H9 (cell line): Measurements from ENCODE around the gene ZNF664. TPM values are rescaled to one million over a fixed set of nuclear protein-coding genes. Genes with fewer than 3 reads are reported as not detected.

ENCODE experiments used
- DNase-seq: peaks from one replicate; pipeline ENCODE4 v3.0.0-alpha.2; 2017
- H2AFZ ChIP-seq: one replicate; pipeline ENCODE4 v1.6.1; 2013; ENCODE audit warnings: mild to moderate bottlenecking, low read length, control low read depth, moderate library complexity
- H2AK5ac ChIP-seq: 2 replicates; pipeline ENCODE4 v1.6.1; 2013; ENCODE audit warnings: low read length, control low read depth, mixed read lengths; ENCODE audit not compliant: insufficient read length
- H2BK120ac ChIP-seq: one replicate; pipeline ENCODE4 v1.6.1; 2013; ENCODE audit warnings: low read depth, mild to moderate bottlenecking, low read length, control low read depth, inconsistent platforms; ENCODE audit not compliant: poor library complexity, severe bottlenecking
- H2BK12ac ChIP-seq: 2 replicates; pipeline ENCODE4 v1.6.1; 2013; ENCODE audit warnings: low read length, control low read depth, mixed read lengths, low read depth; ENCODE audit not compliant: insufficient read length
- H2BK15ac ChIP-seq: 2 replicates; pipeline ENCODE4 v1.6.1; 2013; ENCODE audit warnings: low read depth, low read length, control low read depth
- H2BK20ac ChIP-seq: one replicate; pipeline ENCODE4 v1.6.1; 2013; ENCODE audit warnings: low read depth, mild to moderate bottlenecking, low read length, control low read depth, inconsistent platforms; ENCODE audit not compliant: poor library complexity, severe bottlenecking
- H2BK5ac ChIP-seq: 2 replicates; pipeline ENCODE4 v1.6.1; 2013; ENCODE audit warnings: low read length, control low read depth, mixed read lengths; ENCODE audit not compliant: insufficient read length
- H3K14ac ChIP-seq: 2 replicates; pipeline ENCODE4 v1.6.1; 2013; ENCODE audit warnings: low read length, control low read depth; ENCODE audit not compliant: insufficient read depth
- H3K18ac ChIP-seq: 2 replicates; pipeline ENCODE4 v1.6.1; 2013; ENCODE audit warnings: low read depth, mild to moderate bottlenecking, mixed read lengths, low read length, control low read depth; ENCODE audit not compliant: insufficient read length
- H3K23ac ChIP-seq: 2 replicates; pipeline ENCODE4 v1.6.1; 2013; ENCODE audit warnings: low read length, control low read depth, mixed read lengths, low read depth; ENCODE audit not compliant: insufficient read length
- H3K23me2 ChIP-seq: 2 replicates; pipeline ENCODE4 v1.6.1; 2013; ENCODE audit warnings: low read depth, mild to moderate bottlenecking, mixed read lengths, low read length, control low read depth; ENCODE audit not compliant: insufficient read length, poor library complexity, severe bottlenecking
- H3K27ac ChIP-seq: 2 replicates; pipeline ENCODE4 v1.5.1; 2013; ENCODE audit warnings: low read length, control low read depth, mixed read lengths, low read depth; ENCODE audit not compliant: insufficient read length
- H3K27me3 ChIP-seq: 2 replicates; pipeline ENCODE4 v1.6.1; 2013; ENCODE audit warnings: low read length, control low read depth, inconsistent platforms; ENCODE audit not compliant: insufficient read depth
- H3K4ac ChIP-seq: 2 replicates; pipeline ENCODE4 v1.6.1; 2013; ENCODE audit warnings: low read depth, mild to moderate bottlenecking, control low read depth, inconsistent platforms, low read length, moderate library complexity
- H3K4me1 ChIP-seq: 2 replicates; pipeline ENCODE4 v1.6.1; 2013; ENCODE audit warnings: low read length, control low read depth, inconsistent platforms; ENCODE audit not compliant: insufficient read depth
- H3K4me2 ChIP-seq: 2 replicates; pipeline ENCODE4 v1.6.1; 2013; ENCODE audit warnings: low read length, control low read depth, mixed read lengths; ENCODE audit not compliant: insufficient read length, insufficient read depth
- H3K56ac ChIP-seq: 2 replicates; pipeline ENCODE4 v1.6.1; 2013; ENCODE audit warnings: low read depth, mild to moderate bottlenecking, mixed read lengths, low read length, control low read depth; ENCODE audit not compliant: insufficient read length
- H3K79me1 ChIP-seq: 2 replicates; pipeline ENCODE4 v1.6.1; 2013; ENCODE audit warnings: low read depth, mild to moderate bottlenecking, moderate library complexity, low read length, control low read depth, inconsistent platforms; ENCODE audit not compliant: insufficient read depth, poor library complexity, severe bottlenecking
- H3K79me2 ChIP-seq: 2 replicates; pipeline ENCODE4 v1.6.1; 2013; ENCODE audit warnings: low read length, control low read depth, inconsistent platforms; ENCODE audit not compliant: insufficient read depth
- H3K9ac ChIP-seq: 2 replicates; pipeline ENCODE4 v1.6.1; 2013; ENCODE audit warnings: low read length, control low read depth, mixed read lengths; ENCODE audit not compliant: insufficient read length; ENCODE audit errors: extremely low read depth
- H3K9me3 ChIP-seq: one replicate; pipeline ENCODE4 v1.6.1; 2013; ENCODE audit warnings: low read depth, low read length, inconsistent platforms; ENCODE audit not compliant: control insufficient read depth
- H3T11ph ChIP-seq: one replicate; pipeline ENCODE4 v1.6.1; 2013; ENCODE audit warnings: mild to moderate bottlenecking, low read length, control low read depth, inconsistent platforms
- H4K20me1 ChIP-seq: one replicate; pipeline ENCODE4 v1.6.1; 2013; ENCODE audit not compliant: control insufficient read depth, insufficient read length, insufficient read depth
- H4K5ac ChIP-seq: 2 replicates; pipeline ENCODE4 v1.6.1; 2013; ENCODE audit warnings: low read depth, mild to moderate bottlenecking, mixed read lengths, low read length, control low read depth; ENCODE audit not compliant: insufficient read length
- H4K8ac ChIP-seq: replicated peaks from 2 replicates; pipeline ENCODE4 v1.6.1; 2013; ENCODE audit warnings: low read length, control low read depth, mixed read lengths, low read depth; ENCODE audit not compliant: insufficient read length
- H4K91ac ChIP-seq: 2 replicates; pipeline ENCODE4 v1.6.1; 2013; ENCODE audit warnings: low read depth, mild to moderate bottlenecking, moderate library complexity, mixed read lengths, low read length, control low read depth; ENCODE audit not compliant: insufficient read length
- H3K27ac Mint-ChIP-seq, 3 experiments: 2 replicates in 2 of 3; 3 replicates in 1 of 3; pipeline ENCODE4 v1.8.0; 2020 to 2021; ENCODE audit warnings: mixed read lengths in 3 of 3, mild to moderate bottlenecking in 1 of 3, moderate library complexity in 1 of 3
- H3K27me3 Mint-ChIP-seq: 2 replicates; pipeline ENCODE4 v1.8.0; 2021; ENCODE audit warnings: low read depth, mild to moderate bottlenecking, moderate library complexity, mixed read lengths
- H3K36me3 Mint-ChIP-seq, 3 experiments: 2 replicates in 2 of 3; 3 replicates in 1 of 3; pipeline ENCODE4 v1.8.0; 2020 to 2021; ENCODE audit warnings: low read depth in 3 of 3, mixed read lengths in 3 of 3; ENCODE audit not compliant: insufficient read depth in 1 of 3
- H3K4me1 Mint-ChIP-seq, 2 experiments: 2 replicates each; pipeline ENCODE4 v1.8.0; 2020; ENCODE audit warnings: mixed read lengths in 2 of 2
- H3K4me3 Mint-ChIP-seq, 2 experiments: 2 replicates in 1 of 2; 3 replicates in 1 of 2; pipeline ENCODE4 v1.8.0; 2020 to 2021; ENCODE audit warnings: mild to moderate bottlenecking in 2 of 2, mixed read lengths in 2 of 2, moderate library complexity in 1 of 2
- H3K9me3 Mint-ChIP-seq, 2 experiments: 2 replicates in 1 of 2; 3 replicates in 1 of 2; pipeline ENCODE4 v1.8.0; 2020; ENCODE audit warnings: mild to moderate bottlenecking in 2 of 2, mixed read lengths in 2 of 2, moderate library complexity in 1 of 2
- CTCF ChIP-seq: fragments of 200-600 bp; sonication (generic); conservative IDR thresholded peaks from 3 replicates; pipeline ENCODE4 v1.8.0; 2021; ENCODE audit warnings: antibody characterized with exemption, mild to moderate bottlenecking
- whole genome bisulfite sequencing: extraction: QIAGEN DNeasy Blood & Tissue Kit; methylation state at CpG from one replicate; pipeline ENCODE4 v1.1.7; 2013; ENCODE audit warnings: missing lambda C conversion rate, low lambda C conversion rate, mixed read lengths; ENCODE audit not compliant: insufficient read length; ENCODE audit errors: extremely low coverage; 5-methylcytosine and 5-hydroxymethylcytosine counted together
- total RNA-seq: library from RNA; stranded (reverse); gene quantifications from 2 replicates; pipeline ENCODE4 v1.2.1, GENCODE V29; 2021

Gene ZNF664
- total RNA-seq, 1 experiment from 2014 or later: 29.5 TPM

GRCh38 chr12:123943816-123944215, 29.2 kb upstream of the ZNF664 start:
- Histone ChIP-seq H3K18ac (no peak overlapping the region), H3K79me2 (no peaks in the 10 kb centered on the region), H2BK5ac (no peak overlapping the region), H3K4me2 (no peak overlapping the region), H3K56ac (no peak overlapping the region), H3K27ac (no peak overlapping the region), H3K14ac (no peak overlapping the region), H3K79me1 (no peaks in the 10 kb centered on the region), H2BK20ac (no peak overlapping the region), H2AK5ac (no peak overlapping the region), H2BK120ac (no peak overlapping the region), H2AFZ (no peak overlapping the region), H3K9me3 (no peaks in the 10 kb centered on the region), H3K23ac (no peak overlapping the region), H2BK15ac (no peak overlapping the region), H3K23me2 (no peaks in the 10 kb centered on the region), H4K20me1 (no peaks in the 10 kb centered on the region), H3T11ph (no peak overlapping the region), H2BK12ac (no peak overlapping the region), H3K4ac (no peak overlapping the region), H3K27me3 (no peaks in the 10 kb centered on the region; the same call in 1 of the 2 replicates), H4K5ac (no peak overlapping the region), H3K4me1 (no peaks in the 10 kb centered on the region), H4K8ac (no peak overlapping the region), H4K91ac (no peak overlapping the region), H3K9ac (no peak overlapping the region)
- Mint-ChIP-seq H3K9me3 (peaks cover 4 to 5% of the 10 kb centered on the region in 2 experiments; a peak in 4 of 5 replicates), H3K27ac (no peak overlapping the region), H3K36me3 (peaks cover 0 to 4% (median 1%) of the 10 kb centered on the region in 3 experiments; a peak in 2 of 7 replicates), H3K4me1 (no peaks in the 10 kb centered on the region; a peak in 1 of 4 replicates), H3K4me3 (no peak overlapping the region), H3K27me3 (peaks cover 85% of the 10 kb centered on the region)
- no peak for DNase-seq
- WGBS: no CpG with 5 or more reads among the region's 5 CpGs
- TF ChIP-seq CTCF: no peak
